Calu3 (cell line): Measurements from ENCODE around the gene NRG3. TPM values are rescaled to one million over a fixed set of nuclear protein-coding genes. Genes with fewer than 3 reads are reported as not detected.

Source experiments
- BruUV-seq: library from RNA; stranded (reverse); fragments of 400-500 nt; replicated peaks from 2 replicates; lab custom pipeline; 2021; lab: Mats Ljungman, UMichigan
- CTCF ChIA-PET: fragments of 300-600 bp; sonication (Branson Sonifier 250); formaldehyde crosslinking; loops from one replicate; lab custom pipeline; 2022; ENCODE audit warnings: antibody characterized with exemption; lab: Charles Lee
- DNase-seq: peaks from one replicate; pipeline ENCODE4 v3.0.0; 2022
- H3K27ac Mint-ChIP-seq: one replicate; pipeline ENCODE4 v1.8.0; 2022; ENCODE audit warnings: mixed read lengths; ENCODE audit not compliant: unreplicated experiment
- H3K27me3 Mint-ChIP-seq: one replicate; pipeline ENCODE4 v1.8.0; 2022; ENCODE audit warnings: mixed read lengths; ENCODE audit not compliant: unreplicated experiment
- H3K36me3 Mint-ChIP-seq: one replicate; pipeline ENCODE4 v1.8.0; 2022; ENCODE audit warnings: mild to moderate bottlenecking, moderate library complexity, mixed read lengths; ENCODE audit not compliant: insufficient read depth, unreplicated experiment
- H3K4me1 Mint-ChIP-seq: one replicate; pipeline ENCODE4 v1.8.0; 2022; ENCODE audit warnings: mild to moderate bottlenecking, low read depth, mixed read lengths; ENCODE audit not compliant: unreplicated experiment
- H3K4me3 Mint-ChIP-seq: one replicate; pipeline ENCODE4 v1.8.0; 2022; ENCODE audit warnings: mild to moderate bottlenecking, low read depth, moderate library complexity, mixed read lengths; ENCODE audit not compliant: unreplicated experiment
- H3K9me3 Mint-ChIP-seq: one replicate; pipeline ENCODE4 v1.8.0; 2022; ENCODE audit warnings: low read depth, mixed read lengths; ENCODE audit not compliant: unreplicated experiment
- CTCF ChIP-seq: fragments of 200-600 bp; IDR thresholded peaks from one replicate; pipeline ENCODE4 v1.8.0; 2022; ENCODE audit warnings: antibody characterized with exemption; ENCODE audit not compliant: unreplicated experiment
- intact Hi-C: fragments of 100-400 bp; cut with micrococcal nuclease; formaldehyde crosslinking; loops from one replicate; pipeline ENCODE4 v1.10.0; 2022; ENCODE audit not compliant: unreplicated experiment
- total RNA-seq: library from RNA; stranded (reverse); gene quantifications from 2 replicates; pipeline ENCODE4 v1.2.3, GENCODE V29; 2022

Gene NRG3
- total RNA-seq, 1 experiment from 2014 or later, result 46.3 TPM

GRCh38 chr10:81900989-81901388, 26.0 kb downstream of the NRG3 start:
- CTCF ChIA-PET, result no interaction called here
- H3K4me1 Mint-ChIP-seq, result peaks cover 19% of the 10 kb centered on the region
- no TSS peak for BruUV-seq
- DNase-seq, result no peak
- H3K27me3 Mint-ChIP-seq, result no peaks in the 10 kb centered on the region
- H3K27ac Mint-ChIP-seq, result no peak overlapping the region
- no peak for TF ChIP-seq CTCF
- H3K4me3 Mint-ChIP-seq, result no peak overlapping the region
- no peaks in the 10 kb centered on the region for H3K9me3 Mint-ChIP-seq
- intact Hi-C loops, result no loop called here
- H3K36me3 Mint-ChIP-seq, result no peaks in the 10 kb centered on the region

GRCh38 chr10:81903472-81903871, 28.5 kb downstream of the NRG3 start:
- TF ChIP-seq CTCF, result no peak
- no peaks in the 10 kb centered on the region for H3K9me3 Mint-ChIP-seq
- H3K27me3 Mint-ChIP-seq, result no peaks in the 10 kb centered on the region
- H3K4me3 Mint-ChIP-seq, result no peak overlapping the region
- peaks cover 9% of the 10 kb centered on the region for H3K4me1 Mint-ChIP-seq
- CTCF ChIA-PET, result interaction anchor here (1.0 kb wide), 1 partner anchor 9 kb away, joined by 3 read pairs; no protein-coding TSS in a partner anchor
- DNase-seq, result no peak
- no peak overlapping the region for H3K27ac Mint-ChIP-seq
- intact Hi-C loops, result no loop called here
- BruUV-seq, result no TSS peak
- no peaks in the 10 kb centered on the region for H3K36me3 Mint-ChIP-seq

GRCh38 chr10:81905161-81905560, 30.2 kb downstream of the NRG3 start:
- Mint-ChIP-seq H3K4me1 (peaks cover 18% of the 10 kb centered on the region), H3K27ac (no peak overlapping the region), H3K27me3 (no peaks in the 10 kb centered on the region), H3K4me3 (no peak overlapping the region), H3K36me3 (no peaks in the 10 kb centered on the region), H3K9me3 (no peaks in the 10 kb centered on the region)
- DNase-seq, result no peak
- no TSS peak for BruUV-seq
- CTCF ChIA-PET, result no interaction called here
- intact Hi-C loops, result no loop called here
- no peak for TF ChIP-seq CTCF

- H3K4me1 Mint-ChIP-seq, result peaks cover 37% of the 10 kb centered on the region
- H3K36me3 Mint-ChIP-seq, result peaks cover 6% of the 10 kb centered on the region
- H3K4me3 Mint-ChIP-seq, result no peak overlapping the region
- intact Hi-C loops, result no loop called here
- H3K27ac Mint-ChIP-seq, result no peak overlapping the region
- CTCF ChIA-PET, result no interaction called here
- no peaks in the 10 kb centered on the region for H3K9me3 Mint-ChIP-seq
- DNase-seq, result no peak
- no peaks in the 10 kb centered on the region for H3K27me3 Mint-ChIP-seq
- TF ChIP-seq CTCF, result no peak
- BruUV-seq, result no TSS peak
These were observed 34.5 kb downstream of the NRG3 start for GRCh38 chr10:81909453-81909852.
